ENCODE data around the gene LRMDA. TPM values are rescaled to one million over a fixed set of nuclear protein-coding genes. Genes with fewer than 3 reads are reported as not detected.
A peak's percentile ranks its signal among the peaks of the same experiment; 100 is the strongest.

LRMDA gene
- total and polyA plus RNA-seq, 2 of the 4 experiments (the other 2 are of a cell fraction), result 0.07 TPM; not detected in 1

DNA sequence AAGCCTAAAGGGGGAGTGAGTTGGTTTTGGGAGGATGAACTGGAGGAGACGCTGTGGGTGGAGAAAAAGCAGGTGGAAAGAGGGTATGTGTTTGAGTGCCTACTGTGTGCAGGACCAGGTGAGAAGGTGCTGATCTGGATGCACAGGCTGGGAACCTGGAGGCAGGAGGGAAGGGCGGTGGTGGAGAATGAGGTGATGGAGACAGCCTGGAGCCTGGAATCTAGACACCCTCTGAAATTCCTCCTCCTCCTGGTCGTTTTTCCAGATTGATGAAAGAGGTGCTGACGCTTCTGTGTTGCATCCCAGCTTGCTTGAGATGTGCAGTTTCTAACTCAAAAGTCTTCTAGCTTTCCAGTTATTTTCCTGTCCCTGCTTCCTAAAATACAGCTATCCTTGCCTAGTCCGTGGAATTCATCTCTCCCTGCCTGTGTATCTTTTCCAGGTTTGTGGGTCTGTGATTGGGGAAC is 67.5 kb downstream of the LRMDA start:
- Histone ChIP-seq H3K4me3 (ENCODE audit: insufficient read depth, low read depth, low read length) (no peak overlapping the region), H3K4ac (ENCODE audit: low read depth, low read length) (no peak overlapping the region), H3K4me2 (ENCODE audit: low read depth, low read length) (no peak overlapping the region), H4K8ac (ENCODE audit: low read depth in 2 of 2, low read length in 2 of 2) (peak overlapping the region in 1 of 2 experiments; percentile 37; a peak in 1 of 4 replicates), H2BK5ac (ENCODE audit: low read depth, low read length, poor library complexity, severe bottlenecking) (no peak overlapping the region), H4K20me1 (ENCODE audit: insufficient read depth, low read length) (no peaks in the 10 kb centered on the region), H3K56ac (ENCODE audit: extremely low read depth, insufficient read depth, low read length) (no peak overlapping the region), H3K79me1 (ENCODE audit: low read depth in 1 of 2, low read length in 2 of 2) (no peaks in the 10 kb centered on the region), H4K5ac (ENCODE audit: low read depth, low read length) (no peak overlapping the region), H3K4me1 (ENCODE audit: control insufficient read depth, insufficient read depth, low read length) (peaks cover 2% of the 10 kb centered on the region; the same call in 1 of the 2 replicates), H3K23ac (ENCODE audit: low read depth, low read length) (no peak overlapping the region), H3K27me3 (ENCODE audit: control insufficient read depth, insufficient read depth, low read length) (peaks cover 4% of the 10 kb centered on the region; the same call in 1 of the 2 replicates), H3K9ac (ENCODE audit: low read depth, low read length) (no peak overlapping the region), H2BK120ac (ENCODE audit: low read depth, low read length) (no peak overlapping the region), H3K9me3 (ENCODE audit: control insufficient read depth, insufficient read depth, low read length) (no peaks in the 10 kb centered on the region), H3K14ac (replicated peaks; ENCODE audit: low read depth, low read length) (no peak overlapping the region), H4K91ac (ENCODE audit: insufficient read depth, low read depth, low read length) (peak overlapping the region; percentile 14; the same call in 1 of the 2 replicates), H2AK9ac (replicated peaks; ENCODE audit: low read depth, low read length, poor library complexity) (no peak overlapping the region), H2BK20ac (ENCODE audit: low read depth, low read length) (no peak overlapping the region), H2AFZ (replicated peaks; ENCODE audit: low read length, poor library complexity) (no peak overlapping the region), H3K36me3 (ENCODE audit: control insufficient read depth, insufficient read depth, low read length) (no peaks in the 10 kb centered on the region), H3K9me1 (ENCODE audit: insufficient read depth, low read length) (no peaks in the 10 kb centered on the region), H3K27ac (ENCODE audit: insufficient read depth, low read length) (no peak overlapping the region), H2BK15ac (ENCODE audit: low read depth, low read length) (peak overlapping the region; percentile 34; the same call in 1 of the 3 replicates), H3K18ac (ENCODE audit: low read depth, low read length) (no peak overlapping the region), H2AK5ac (ENCODE audit: low read depth, low read length) (no peak overlapping the region)
- TF ChIP-seq CEBPB (IDR thresholded peaks at IDR 0.05; ENCODE audit: low read depth, low read length), result no peak
- TF ChIP-seq MAZ (IDR thresholded peaks at IDR 0.05; ENCODE audit: borderline replicate concordance, low read depth, low read length), result no peak
- TF ChIP-seq CTCF (conservative IDR thresholded peaks at IDR 0.05; ENCODE audit: low read depth, low read length), result no peak
- no peak for TF ChIP-seq MXI1 (IDR thresholded peaks at IDR 0.05; ENCODE audit: borderline replicate concordance, low read depth, low read length)
- intact Hi-C loops (cut with micrococcal nuclease), result no loop called here
- POLR2A ChIA-PET (ENCODE audit: unreplicated experiment), result no interaction called here
- BruUV-seq (replicated peaks), result no TSS peak
- DNase-seq, result no peak
- CTCF ChIA-PET, result no interaction called here
- WGBS, 2 experiments (ENCODE audit: extremely low coverage in 2 of 2, insufficient read length in 1 of 2), result 20% methylated on average over 2 of the region's 5 CpGs; no CpG with 5 or more reads in 1 of the 2 experiments
- dilution Hi-C loops (cut with HindIII; ENCODE audit: low sequenced_read_pairs, unreplicated experiment), result no loop called here
- no peak for ATAC-seq (ENCODE audit: low read depth)
- in situ Hi-C loops (cut with MboI; ENCODE audit: low sequenced_read_pairs), result no loop called here

Data from IMR-90 (cell line).